ENCODE results near the gene BTBD6.

Gene BTBD6

GRCh38 chr14:105227346-105227745 is 21.0 kb upstream of the BTBD6 start:
- TF ChIP-seq, protein P1, sequence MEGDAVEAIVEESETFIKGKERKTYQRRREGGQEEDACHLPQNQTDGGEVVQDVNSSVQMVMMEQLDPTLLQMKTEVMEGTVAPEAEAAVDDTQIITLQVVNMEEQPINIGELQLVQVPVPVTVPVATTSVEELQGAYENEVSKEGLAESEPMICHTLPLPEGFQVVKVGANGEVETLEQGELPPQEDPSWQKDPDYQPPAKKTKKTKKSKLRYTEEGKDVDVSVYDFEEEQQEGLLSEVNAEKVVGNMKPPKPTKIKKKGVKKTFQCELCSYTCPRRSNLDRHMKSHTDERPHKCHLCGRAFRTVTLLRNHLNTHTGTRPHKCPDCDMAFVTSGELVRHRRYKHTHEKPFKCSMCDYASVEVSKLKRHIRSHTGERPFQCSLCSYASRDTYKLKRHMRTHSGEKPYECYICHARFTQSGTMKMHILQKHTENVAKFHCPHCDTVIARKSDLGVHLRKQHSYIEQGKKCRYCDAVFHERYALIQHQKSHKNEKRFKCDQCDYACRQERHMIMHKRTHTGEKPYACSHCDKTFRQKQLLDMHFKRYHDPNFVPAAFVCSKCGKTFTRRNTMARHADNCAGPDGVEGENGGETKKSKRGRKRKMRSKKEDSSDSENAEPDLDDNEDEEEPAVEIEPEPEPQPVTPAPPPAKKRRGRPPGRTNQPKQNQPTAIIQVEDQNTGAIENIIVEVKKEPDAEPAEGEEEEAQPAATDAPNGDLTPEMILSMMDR (IDR thresholded peaks at IDR 0.05; ENCODE audit: low read depth, low read length, missing control alignments): no peak
- no peak overlapping the region for H3K4me3 ChIP-seq (replicated peaks; ENCODE audit: low read depth, low read length)
- no peak for DNase-seq (ENCODE audit: extremely low read depth, low read depth)

DNA sequence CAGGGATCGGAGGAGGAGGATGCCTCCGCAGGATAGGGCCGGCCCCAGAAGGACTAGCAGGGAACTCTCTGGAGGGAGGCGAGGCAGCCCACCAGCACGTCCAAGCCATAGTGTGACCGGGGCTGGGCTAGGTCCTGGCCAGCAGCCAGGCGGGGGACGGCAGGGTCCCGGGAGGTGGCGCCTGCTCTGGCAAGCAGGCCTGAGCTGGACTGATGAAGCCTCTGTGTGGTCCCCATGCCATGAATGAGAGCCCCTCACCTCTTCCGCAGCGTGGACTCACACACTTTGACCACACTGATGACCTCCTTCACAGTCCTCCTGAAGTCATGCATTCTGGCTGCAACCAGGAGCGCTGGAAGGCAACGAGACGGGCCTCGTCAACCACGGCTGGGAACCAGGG is 19.8 kb upstream of the BTBD6 start:
- TF ChIP-seq, protein P1 (IDR thresholded peaks at IDR 0.05; ENCODE audit: low read depth, low read length, missing control alignments): no peak

DNA sequence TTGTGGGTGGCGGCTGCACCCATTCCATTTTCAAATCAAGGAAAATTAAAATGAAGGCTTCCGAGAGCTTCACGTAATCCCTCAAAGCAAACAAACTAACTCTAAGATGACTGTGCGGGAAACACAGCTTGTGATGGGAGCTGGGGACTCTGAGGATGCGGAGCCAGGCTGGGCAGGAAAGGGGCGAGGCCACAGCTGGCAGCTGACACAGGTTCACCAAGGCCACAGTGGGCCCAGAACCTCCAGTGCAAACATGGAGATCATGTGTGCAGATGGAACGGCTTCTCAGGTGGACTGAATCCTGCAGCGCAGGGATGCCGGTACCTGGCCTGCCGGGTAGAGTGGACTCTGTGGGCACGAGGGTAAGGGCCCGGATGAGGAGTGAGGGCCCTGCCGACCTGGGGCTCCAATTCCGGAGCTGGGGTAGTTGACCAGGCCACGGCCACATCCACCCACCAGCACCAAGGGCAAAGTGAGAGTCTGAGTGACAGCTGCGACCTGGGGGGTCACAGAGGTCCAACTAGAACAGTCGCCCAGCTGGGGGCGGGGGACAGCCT is 19.2 kb upstream of the BTBD6 start:
- TF ChIP-seq, protein P1 (IDR thresholded peaks at IDR 0.05; ENCODE audit: low read depth, low read length, missing control alignments): no peak
- DNase-seq (ENCODE audit: extremely low read depth, low read depth): no peak
- H3K4me3 ChIP-seq (replicated peaks; ENCODE audit: low read depth, low read length): no peak overlapping the region

More for the DNA sequence above, 19.8 kb upstream of the BTBD6 start:
- DNase-seq (ENCODE audit: extremely low read depth, low read depth): no peak
- no peak overlapping the region for H3K4me3 ChIP-seq (replicated peaks; ENCODE audit: low read depth, low read length)

DNA sequence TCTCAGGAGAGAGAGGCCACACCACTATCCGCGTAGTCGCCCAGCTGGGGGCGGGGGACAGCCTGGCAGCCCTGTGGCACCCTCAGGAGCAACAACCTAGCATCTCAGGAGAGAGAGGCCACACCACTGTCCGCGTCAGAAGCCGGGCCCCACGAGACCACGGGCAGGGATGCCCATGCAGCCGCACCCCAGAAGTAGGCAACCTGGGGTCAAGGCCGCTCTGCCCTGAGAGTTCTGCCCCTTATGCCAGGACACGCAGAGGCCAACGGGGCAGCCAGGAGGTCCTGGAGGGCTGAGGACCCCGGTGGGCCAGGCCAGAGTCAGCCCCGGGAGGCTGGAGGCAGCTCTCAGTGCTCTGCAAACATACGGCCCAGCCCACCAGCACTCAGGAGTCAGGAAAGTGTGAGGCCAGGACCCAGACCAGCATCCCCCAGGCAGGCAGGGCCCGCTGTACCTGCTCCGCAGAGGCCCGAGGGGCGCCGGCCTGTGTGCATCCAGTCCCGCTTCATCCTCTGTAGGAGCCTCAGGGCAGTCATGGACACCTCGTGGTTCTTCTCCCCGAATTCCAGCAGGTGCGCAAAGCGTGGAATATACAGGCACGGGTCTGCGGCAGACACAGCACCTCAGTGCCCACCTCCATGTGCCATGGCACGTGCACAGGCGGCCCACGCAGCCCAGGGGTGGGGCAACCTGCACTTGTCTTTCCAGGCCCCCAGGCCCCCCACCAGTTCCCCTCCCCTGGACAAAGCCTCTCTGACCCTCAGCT is 7.3 kb upstream of the BTBD6 start:
- DNase-seq (ENCODE audit: extremely low read depth, low read depth): no peak
- no peak overlapping the region for H3K4me3 ChIP-seq (replicated peaks; ENCODE audit: low read depth, low read length)
- TF ChIP-seq, protein P1 (IDR thresholded peaks at IDR 0.05; ENCODE audit: low read depth, low read length, missing control alignments): no peak

GRCh38 chr14:105241641-105242040 is 6.7 kb upstream of the BTBD6 start:
- H3K4me3 ChIP-seq (replicated peaks; ENCODE audit: low read depth, low read length): no peak overlapping the region
- TF ChIP-seq, protein P1 (IDR thresholded peaks at IDR 0.05; ENCODE audit: low read depth, low read length, missing control alignments): no peak
- DNase-seq (ENCODE audit: extremely low read depth, low read depth): no peak

GRCh38 chr14:105244334-105244733 is 4.0 kb upstream of the BTBD6 start:
- TF ChIP-seq, protein P1 (IDR thresholded peaks at IDR 0.05; ENCODE audit: low read depth, low read length, missing control alignments): no peak

More at GRCh38 chr14:105244334-105244733, 4.0 kb upstream of the BTBD6 start:
- H3K4me3 ChIP-seq (replicated peaks; ENCODE audit: low read depth, low read length): no peak overlapping the region
- DNase-seq (ENCODE audit: extremely low read depth, low read depth): no peak

Data from HFF-Myc (cell line).